ENCODE results near the gene EHD1. TPM values are rescaled to one million over a fixed set of nuclear protein-coding genes. Genes with fewer than 3 reads are reported as not detected.

Gene EHD1
- total and polyA plus RNA-seq, 2 of the 8 experiments (the other 6 are each of a cell fraction or from before 2014, with no cell fraction given), result 31.5 to 42.9 TPM

DNA sequence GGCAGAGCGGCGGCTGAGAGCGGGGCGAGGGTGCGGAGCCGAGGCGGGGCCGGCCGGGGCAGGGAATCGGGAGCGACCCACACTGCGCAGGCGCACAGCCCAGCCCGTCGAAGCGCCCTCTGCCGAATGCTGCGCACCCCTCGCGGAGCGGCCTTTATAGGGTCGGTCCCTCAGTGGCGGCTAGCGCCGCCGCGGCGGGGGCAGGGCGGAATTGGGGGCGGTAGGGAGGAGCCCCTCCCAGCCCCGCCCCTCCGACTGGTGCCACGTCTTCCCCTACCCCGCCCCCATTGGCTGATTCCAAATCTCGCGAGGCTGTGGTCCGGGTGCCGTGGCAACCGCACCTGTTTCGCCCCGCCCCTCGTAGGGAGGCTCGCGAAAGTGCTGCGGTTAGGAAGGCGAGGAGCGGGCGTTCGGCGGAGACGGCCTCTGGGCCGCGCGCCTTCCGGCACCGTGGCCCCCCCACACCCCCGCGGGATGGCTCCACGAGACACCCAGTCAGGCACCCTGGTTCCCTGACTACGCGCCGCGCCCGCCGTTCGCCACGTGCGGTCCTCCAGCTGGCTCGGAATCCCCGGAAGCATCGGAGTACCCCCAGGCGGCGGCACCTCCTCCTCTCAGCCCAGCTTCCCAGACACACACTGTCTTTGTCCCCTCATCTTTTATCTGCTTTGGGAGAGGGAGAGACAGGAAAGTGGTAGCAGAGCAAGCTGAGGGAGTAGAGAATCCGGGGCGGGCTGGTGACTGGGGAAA lies at the start of gene EHD1 (continued):
- TF ChIP-seq, protein P1, sequence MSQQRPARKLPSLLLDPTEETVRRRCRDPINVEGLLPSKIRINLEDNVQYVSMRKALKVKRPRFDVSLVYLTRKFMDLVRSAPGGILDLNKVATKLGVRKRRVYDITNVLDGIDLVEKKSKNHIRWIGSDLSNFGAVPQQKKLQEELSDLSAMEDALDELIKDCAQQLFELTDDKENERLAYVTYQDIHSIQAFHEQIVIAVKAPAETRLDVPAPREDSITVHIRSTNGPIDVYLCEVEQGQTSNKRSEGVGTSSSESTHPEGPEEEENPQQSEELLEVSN (IDR thresholded peaks at IDR 0.05), result no peak
- no peak for TF ChIP-seq SRF (IDR thresholded peaks at IDR 0.05; ENCODE audit: low read depth, low read length)
- no peak for TF ChIP-seq GABPA (IDR thresholded peaks at IDR 0.05; ENCODE audit: borderline replicate concordance, insufficient read depth, low read length)
- no peak for TF ChIP-seq CEBPB (IDR thresholded peaks at IDR 0.05; ENCODE audit: low read depth, low read length)
- TF ChIP-seq RXRA (IDR thresholded peaks at IDR 0.05; ENCODE audit: insufficient read depth, low read depth, low read length), result no peak
- TF ChIP-seq BACH1 (IDR thresholded peaks at IDR 0.05; ENCODE audit: low read length), result no peak
- no peak for TF ChIP-seq EZH2 (IDR thresholded peaks at IDR 0.05; ENCODE audit: low read depth, low read length, severe bottlenecking)
- no peak for TF ChIP-seq SUZ12 (IDR thresholded peaks at IDR 0.05; ENCODE audit: low read length)
- TF ChIP-seq SIRT6 (IDR thresholded peaks at IDR 0.05; ENCODE audit: low read length), result no peak
- no peak for TF ChIP-seq ASH2L (IDR thresholded peaks at IDR 0.05; ENCODE audit: low read length)
- 0 out of 4 replicates have a peak, but pooled peaks of 1 of the 2 experiments have one; percentile 6 for TF ChIP-seq SIN3A (conservative IDR thresholded peaks at IDR 0.05 in 1 of 2, IDR thresholded peaks at IDR 0.05 in 1 of 2; ENCODE audit: low read depth in 1 of 2, low read length in 2 of 2)
- TF ChIP-seq NRF1 (IDR thresholded peaks at IDR 0.05; ENCODE audit: low read depth, low read length), result peak; percentile 79
